CD14-positive monocyte (primary cell): ENCODE results near the gene STIM1. TPM values are rescaled to one million over a fixed set of nuclear protein-coding genes. Genes with fewer than 3 reads are reported as not detected.

ENCODE experiments used
- DNase-seq, 3 donors: peaks; one replicate each; pipeline ENCODE4 v3.0.0-alpha.2; 2011 to 2022
- H2AFZ ChIP-seq: 2 replicates; pipeline ENCODE4 v1.6.0; 2012; ENCODE audit warnings: mild to moderate bottlenecking, low read depth, low read length, inconsistent platforms; ENCODE audit not compliant: insufficient read depth, poor library complexity, severe bottlenecking
- H3K27ac ChIP-seq, 2 donors: 1 replicate in 1 of 2; 2 replicates in 1 of 2; pipeline ENCODE4 v1.5.1; 2012 to 2013; ENCODE audit warnings: low read length in 2 of 2, control low read depth in 1 of 2, inconsistent platforms in 1 of 2, low read depth in 1 of 2, mild to moderate bottlenecking in 1 of 2
- H3K27me3 ChIP-seq, 2 donors: one replicate each; pipeline versions ENCODE4 v1.6.0 to v1.6.1; 2011 to 2013; ENCODE audit warnings: low read length in 2 of 2; ENCODE audit not compliant: control insufficient read depth in 2 of 2, insufficient read depth in 2 of 2
- H3K36me3 ChIP-seq, 2 donors: replicated peaks in 1 of 2; 1 replicate in 1 of 2; 2 replicates in 1 of 2; pipeline versions ENCODE4 v1.5.1 to v1.6.1; 2012 to 2013; ENCODE audit warnings: low read length in 2 of 2, control low read depth in 1 of 2, inconsistent platforms in 1 of 2, mild to moderate bottlenecking in 1 of 2; ENCODE audit not compliant: insufficient read depth in 2 of 2, control insufficient read depth in 1 of 2
- H3K4me1 ChIP-seq, 2 donors: 1 replicate in 1 of 2; 2 replicates in 1 of 2; pipeline versions ENCODE4 v1.5.1 to v1.6.1; 2012 to 2013; ENCODE audit warnings: low read length in 2 of 2, control low read depth in 1 of 2, inconsistent platforms in 1 of 2, mild to moderate bottlenecking in 1 of 2, moderate library complexity in 1 of 2; ENCODE audit not compliant: insufficient read depth in 2 of 2, control insufficient read depth in 1 of 2
- H3K4me2 ChIP-seq: replicated peaks from 2 replicates; pipeline ENCODE3; 2012; ENCODE audit warnings: low read length, moderate library complexity, mild to moderate bottlenecking; ENCODE audit not compliant: poor library complexity, severe bottlenecking; ENCODE audit errors: extremely low read depth
- H3K4me3 ChIP-seq, 3 experiments: fragments of 200-600 bp in 1 of 3; sonication (generic) in 1 of 3; replicated peaks in 1 of 3; 1 replicate in 2 of 3; 2 replicates in 1 of 3; pipeline ENCODE4 v1.5.1; 2011 to 2013; ENCODE audit warnings: low read length in 3 of 3, mild to moderate bottlenecking in 3 of 3, control low read depth in 2 of 3, low read depth in 2 of 3, inconsistent platforms in 1 of 3, moderate library complexity in 1 of 3
- H3K79me2 ChIP-seq: 2 replicates; pipeline ENCODE4 v1.6.0; 2012; ENCODE audit warnings: mild to moderate bottlenecking, control low read depth, inconsistent platforms, low read length, moderate library complexity; ENCODE audit not compliant: insufficient read depth
- H3K9ac ChIP-seq: 2 replicates; pipeline ENCODE4 v1.6.0; 2017; ENCODE audit warnings: low read length, mild to moderate bottlenecking; ENCODE audit not compliant: insufficient read depth, poor library complexity, severe bottlenecking
- H3K9me3 ChIP-seq, 2 donors: replicated peaks in 1 of 2; 1 replicate in 1 of 2; 2 replicates in 1 of 2; pipeline versions ENCODE4 v1.5.1 to v1.6.1; 2012 to 2013; ENCODE audit warnings: low read length in 2 of 2, control low read depth in 1 of 2; ENCODE audit not compliant: control insufficient read depth in 1 of 2, insufficient read depth in 1 of 2
- H4K20me1 ChIP-seq: 2 replicates; pipeline ENCODE4 v1.6.0; 2012; ENCODE audit warnings: mild to moderate bottlenecking, low read length, control low read depth, moderate library complexity; ENCODE audit not compliant: insufficient read depth
- H3K27ac Mint-ChIP-seq, 7 donors: one replicate each; pipeline ENCODE4 v1.8.0; 2020; ENCODE audit warnings: mild to moderate bottlenecking in 7 of 7, mixed read lengths in 7 of 7, moderate library complexity in 6 of 7, inconsistent platforms in 2 of 7
- H3K27me3 Mint-ChIP-seq, 3 donors: one replicate each; pipeline ENCODE4 v1.8.0; 2021 to 2022; ENCODE audit warnings: low read depth in 3 of 3, mild to moderate bottlenecking in 3 of 3, mixed read lengths in 3 of 3, moderate library complexity in 3 of 3, inconsistent platforms in 1 of 3
- H3K36me3 Mint-ChIP-seq, 2 donors: one replicate each; pipeline ENCODE4 v1.8.0; 2020; ENCODE audit warnings: mixed read lengths in 2 of 2, inconsistent platforms in 1 of 2, mild to moderate bottlenecking in 1 of 2
- H3K4me1 Mint-ChIP-seq: one replicate; pipeline ENCODE4 v1.8.0; 2020; ENCODE audit warnings: mild to moderate bottlenecking, mixed read lengths
- H3K4me3 Mint-ChIP-seq, 2 donors: one replicate each; pipeline ENCODE4 v1.8.0; 2020; ENCODE audit warnings: mild to moderate bottlenecking in 2 of 2, mixed read lengths in 2 of 2, moderate library complexity in 1 of 2
- H3K9me3 Mint-ChIP-seq, 7 donors: one replicate each; pipeline ENCODE4 v1.8.0; 2020 to 2022; ENCODE audit warnings: mixed read lengths in 7 of 7, mild to moderate bottlenecking in 6 of 7, moderate library complexity in 6 of 7, inconsistent platforms in 2 of 7
- WGBS: methylation state at CpG from one replicate; pipeline ENCODE4 v1.1.5; 2013; ENCODE audit warnings: missing lambda C conversion rate; ENCODE audit not compliant: insufficient coverage; 5-methylcytosine and 5-hydroxymethylcytosine counted together
- intact Hi-C, 2 donors: fragments of 100-400 bp; cut with micrococcal nuclease; formaldehyde crosslinking; loops; one replicate each; pipeline versions ENCODE4 v1.15.0 to v1.15.1; 2023
- polyA plus RNA-seq, 3 donors: library from polyadenylated mRNA; depleted of rRNA in 1 of 3; unstranded in 2 of 3; stranded (reverse) in 1 of 3; fragments of 300-500 nt in 2 of 3; fragments of >200 nt in 1 of 3; fragmentation: Illumina TruSeq in 2 of 3; gene quantifications; 1 replicate in 2 of 3; 2 replicates in 1 of 3; pipeline ENCODE4 v1.2.3, GENCODE V29; 2012 to 2021
- TF ChIP-seq, protein P1 (sequence below): fragments of 200-600 bp; IDR thresholded peaks from one replicate; pipeline ENCODE4 v1.8.0; 2022; ENCODE audit warnings: antibody characterized with exemption, mild to moderate bottlenecking

STIM1 gene
- polyA plus RNA-seq, 3 donors = 14.0 to 68.6 (median 21.0) TPM

DNA sequence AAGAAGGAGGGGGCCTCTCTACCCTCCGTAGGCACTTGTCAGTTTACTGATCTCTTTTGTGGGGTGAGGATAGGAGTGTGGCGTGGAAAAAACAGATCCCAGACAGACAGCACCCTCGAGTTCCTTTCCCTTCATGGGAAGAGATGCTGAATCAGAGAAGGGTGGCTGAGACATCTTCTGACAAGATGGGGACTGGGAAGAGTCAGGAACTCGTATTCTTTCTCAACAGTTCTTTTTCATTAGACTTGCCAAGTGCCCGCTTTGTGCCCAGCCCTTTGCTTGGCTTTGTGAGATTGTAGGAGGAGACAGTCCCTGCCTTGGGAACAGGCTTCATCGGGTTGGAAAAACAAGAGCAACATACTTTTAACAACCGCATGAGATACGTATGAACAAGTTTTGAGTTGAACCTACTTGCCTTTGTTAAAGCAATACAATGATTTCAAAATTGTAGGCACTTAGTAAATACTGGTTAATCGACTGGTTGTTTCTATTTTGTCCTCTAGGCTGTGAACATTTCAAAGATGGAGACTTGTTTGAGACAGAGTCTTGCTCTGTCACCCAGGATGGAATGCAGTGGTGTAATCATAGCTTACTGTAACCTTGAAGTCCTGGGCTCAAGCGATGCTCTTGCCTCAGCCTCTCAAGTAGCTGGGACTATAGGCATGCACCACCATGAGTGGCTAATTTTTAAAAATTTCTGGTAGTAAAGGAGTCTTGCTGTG lies 240.2 kb downstream of the STIM1 start:
- H3K4me3 ChIP-seq = peak overlapping the region; percentile 61 to 88 (median 82)
- Mint-ChIP-seq H3K27ac (peak overlapping the region; percentile 90 to 97 (median 95)), H3K4me1 (peaks cover 44% of the 10 kb centered on the region), H3K36me3 (peaks cover 13 to 16% of the 10 kb centered on the region in 2 donors), H3K27me3 (peaks cover 0 to 1% (median 0%) of the 10 kb centered on the region in 3 donors), H3K9me3 (no peaks in the 10 kb centered on the region), H3K4me3 (peak overlapping the region; percentile 91 to 98)
- H3K36me3 ChIP-seq = peaks cover 13 to 16% of the 10 kb centered on the region in 2 donors
- H2AFZ ChIP-seq = peak overlapping the region; percentile 95
- peaks cover 66% of the 10 kb centered on the region for H3K79me2 ChIP-seq
- peak overlapping the region; percentile 75 to 93 for H3K27ac ChIP-seq
- H4K20me1 ChIP-seq = no peaks in the 10 kb centered on the region
- peak overlapping the region; percentile 84 for H3K9ac ChIP-seq
- intact Hi-C loops = no loop called here
- no peaks in the 10 kb centered on the region for H3K9me3 ChIP-seq
- DNase-seq = peak in 1 of 3 donors; percentile 17
- peaks cover 24 to 34% of the 10 kb centered on the region in 2 donors for H3K4me1 ChIP-seq
- 0% methylated on average over 1 of the region's 10 CpGs for WGBS
- no peaks in the 10 kb centered on the region for H3K27me3 ChIP-seq
- TF ChIP-seq, protein P1, sequence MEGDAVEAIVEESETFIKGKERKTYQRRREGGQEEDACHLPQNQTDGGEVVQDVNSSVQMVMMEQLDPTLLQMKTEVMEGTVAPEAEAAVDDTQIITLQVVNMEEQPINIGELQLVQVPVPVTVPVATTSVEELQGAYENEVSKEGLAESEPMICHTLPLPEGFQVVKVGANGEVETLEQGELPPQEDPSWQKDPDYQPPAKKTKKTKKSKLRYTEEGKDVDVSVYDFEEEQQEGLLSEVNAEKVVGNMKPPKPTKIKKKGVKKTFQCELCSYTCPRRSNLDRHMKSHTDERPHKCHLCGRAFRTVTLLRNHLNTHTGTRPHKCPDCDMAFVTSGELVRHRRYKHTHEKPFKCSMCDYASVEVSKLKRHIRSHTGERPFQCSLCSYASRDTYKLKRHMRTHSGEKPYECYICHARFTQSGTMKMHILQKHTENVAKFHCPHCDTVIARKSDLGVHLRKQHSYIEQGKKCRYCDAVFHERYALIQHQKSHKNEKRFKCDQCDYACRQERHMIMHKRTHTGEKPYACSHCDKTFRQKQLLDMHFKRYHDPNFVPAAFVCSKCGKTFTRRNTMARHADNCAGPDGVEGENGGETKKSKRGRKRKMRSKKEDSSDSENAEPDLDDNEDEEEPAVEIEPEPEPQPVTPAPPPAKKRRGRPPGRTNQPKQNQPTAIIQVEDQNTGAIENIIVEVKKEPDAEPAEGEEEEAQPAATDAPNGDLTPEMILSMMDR = peak; percentile 8
- H3K4me2 ChIP-seq = peak overlapping the region; percentile 91

DNA sequence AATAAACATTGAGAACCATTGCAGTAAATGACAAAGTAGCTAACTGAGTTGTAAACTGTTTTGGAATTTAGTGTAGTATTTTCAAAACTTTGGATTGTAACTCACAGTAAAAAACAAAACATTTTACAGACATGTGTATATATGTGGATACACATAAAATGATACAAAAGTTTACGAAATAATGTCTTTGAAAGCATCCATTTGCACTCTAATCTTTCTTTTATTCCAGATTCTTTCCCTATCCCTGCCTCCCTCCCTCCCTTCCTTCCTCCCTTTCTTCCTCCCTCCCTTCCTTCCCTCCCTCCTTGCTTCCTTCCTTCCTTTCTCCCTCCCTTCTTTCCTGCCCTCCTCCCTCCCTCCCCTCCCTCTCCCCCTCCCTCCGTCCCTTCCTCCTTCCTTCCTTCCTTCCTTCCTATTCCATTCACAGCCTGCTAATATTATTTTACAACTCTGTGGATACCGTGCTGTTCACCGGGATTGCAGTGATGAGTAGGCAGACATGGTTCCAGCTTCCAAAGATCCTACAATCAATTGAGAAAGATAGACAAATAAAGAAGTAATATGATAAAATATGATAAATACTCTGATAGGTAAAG lies 242.7 kb downstream of the STIM1 start:
- H3K4me1 Mint-ChIP-seq = peaks cover 35% of the 10 kb centered on the region
- H3K4me3 Mint-ChIP-seq = no peak overlapping the region
- Histone ChIP-seq H4K20me1 (no peaks in the 10 kb centered on the region), H3K27me3 (no peaks in the 10 kb centered on the region), H3K4me2 (no peak overlapping the region), H3K79me2 (peaks cover 88% of the 10 kb centered on the region), H3K4me3 (no peak overlapping the region), H3K27ac (peak overlapping the region in 1 of 2 donors; percentile 43), H3K4me1 (peaks cover 18 to 22% of the 10 kb centered on the region in 2 donors), H3K9me3 (no peaks in the 10 kb centered on the region), H3K36me3 (peaks cover 0 to 15% of the 10 kb centered on the region in 2 donors), H2AFZ (no peak overlapping the region), H3K9ac (no peak overlapping the region)
- peak overlapping the region in 1 of 7 donors; percentile 14 for H3K27ac Mint-ChIP-seq
- DNase-seq = no peak
- intact Hi-C loops = no loop called here
- H3K27me3 Mint-ChIP-seq = no peaks in the 10 kb centered on the region
- no CpG with 5 or more reads among the region's 4 CpGs for WGBS
- no peaks in the 10 kb centered on the region for H3K9me3 Mint-ChIP-seq
- peaks cover 10 to 19% of the 10 kb centered on the region in 2 donors for H3K36me3 Mint-ChIP-seq
- TF ChIP-seq, protein P1 = no peak
